Stimulated activated CD4-positive, alpha-beta T cell treated with anti-CD3 and anti-CD28 coated beads, TNF-alpha, amount 100 ng/mL, for 24 hours (primary cell): ENCODE data around the gene SEBOX.

Source experiments
- DNase-seq, 3 experiments: peaks; one replicate each; pipeline ENCODE4 v3.0.0-alpha.2; 2020; ENCODE audit warnings: low read depth in 3 of 3

SEBOX gene

DNA sequence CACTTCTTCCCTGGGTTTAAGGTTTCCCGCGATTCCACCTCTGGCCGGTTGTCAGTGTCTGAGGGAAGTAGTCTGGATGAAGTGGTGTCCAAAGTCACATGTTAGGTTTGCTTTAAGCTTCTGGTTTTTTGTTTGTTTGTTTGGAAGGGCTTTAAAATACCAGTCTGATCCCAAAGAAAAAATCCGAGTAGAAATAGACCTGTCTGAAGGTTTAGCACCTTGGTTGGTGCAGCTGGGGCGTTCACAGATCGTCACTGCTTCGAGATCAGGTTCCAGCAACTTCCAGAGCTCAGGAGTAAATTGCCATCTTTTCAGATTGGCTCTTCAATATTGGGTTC lies 45.4 kb downstream of the SEBOX start:
- no peak for DNase-seq

DNA sequence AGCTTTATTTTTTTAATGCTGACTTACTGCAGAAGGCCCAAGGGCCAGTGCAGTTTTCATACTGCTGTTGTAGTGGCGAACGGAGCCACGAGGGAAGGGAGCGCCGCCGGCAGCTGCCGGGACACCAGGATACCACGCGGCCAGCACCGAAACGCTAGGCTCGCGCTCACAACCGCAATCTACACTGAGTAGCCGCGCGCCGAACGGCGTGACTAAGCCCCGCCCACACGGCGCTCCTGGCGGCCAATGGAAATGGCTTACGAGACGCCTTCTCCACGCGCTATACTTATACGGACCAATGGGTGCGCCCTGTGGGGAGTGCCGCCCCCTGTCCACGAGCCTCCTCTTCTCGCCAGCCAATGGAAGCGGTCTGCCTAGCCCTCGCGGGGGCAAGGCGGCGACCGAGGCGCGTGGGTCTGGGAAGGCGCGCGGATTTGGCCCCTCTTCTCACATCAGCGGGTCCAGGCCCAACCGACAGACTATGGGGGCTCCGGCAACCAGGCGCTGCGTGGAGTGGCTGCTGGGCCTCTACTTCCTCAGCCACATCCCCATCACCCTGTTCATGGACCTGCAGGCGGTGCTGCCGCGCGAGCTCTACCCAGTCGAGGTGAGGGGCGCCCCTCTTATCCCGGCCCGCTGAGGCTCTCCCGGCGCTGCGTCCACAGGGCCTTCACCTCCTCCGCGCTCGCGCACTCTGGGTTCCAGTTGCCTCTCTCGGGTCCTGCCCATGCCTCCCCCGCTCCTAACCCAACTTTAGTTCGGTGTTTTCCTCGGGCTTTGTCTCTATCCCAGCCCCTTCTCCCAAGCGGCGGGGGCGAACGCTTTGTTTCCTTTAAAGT lies 46.0 kb downstream of the SEBOX start, which contains the start of gene TMEM97:
Gene TMEM97, plus strand, starts transcription at position 442 of the 839 bp plus-strand sequence. Its CDS starts 40 bp downstream, at position 482.
- peak; percentile 90 to 97 (median 94) for DNase-seq

DNA sequence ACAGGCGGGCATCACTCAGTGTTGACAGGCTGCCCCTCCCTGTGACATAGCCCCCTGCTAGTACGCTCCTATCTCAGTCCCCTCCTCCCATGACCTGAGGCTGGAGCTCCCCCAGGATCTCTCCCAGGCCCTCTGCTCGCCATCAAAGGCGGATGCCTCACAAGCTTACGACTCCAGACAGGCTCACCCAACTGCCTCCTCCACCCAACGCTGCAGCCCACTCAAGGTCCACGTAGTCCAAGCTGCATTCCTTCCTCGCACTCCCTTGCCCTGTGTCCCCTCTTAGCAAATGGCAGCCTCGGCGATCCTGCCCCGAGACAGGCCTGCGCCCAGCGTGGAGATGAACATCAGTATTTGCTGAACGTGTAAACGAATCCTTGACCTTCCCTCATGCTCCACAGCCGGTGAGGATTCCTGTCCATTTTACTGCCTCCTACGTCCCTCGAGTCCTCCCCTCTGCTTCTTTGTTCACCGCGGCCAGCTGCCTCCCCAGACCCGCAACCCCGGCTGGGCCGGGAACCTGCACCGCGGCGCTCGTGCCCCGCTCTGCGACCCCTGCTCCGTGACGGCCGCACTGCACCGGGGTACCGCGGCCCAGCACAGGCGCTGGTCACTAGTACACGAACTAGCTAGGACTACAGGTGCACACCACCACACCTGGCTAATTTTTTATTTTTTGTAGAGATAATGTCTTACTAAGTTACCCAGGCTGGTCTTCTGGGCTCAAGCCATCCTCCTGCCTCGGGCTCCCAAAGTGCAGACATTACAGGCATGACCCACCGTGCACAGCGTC lies 46.8 kb downstream of the SEBOX start:
- DNase-seq = peak in 1 of 3 experiments; percentile 6

DNA sequence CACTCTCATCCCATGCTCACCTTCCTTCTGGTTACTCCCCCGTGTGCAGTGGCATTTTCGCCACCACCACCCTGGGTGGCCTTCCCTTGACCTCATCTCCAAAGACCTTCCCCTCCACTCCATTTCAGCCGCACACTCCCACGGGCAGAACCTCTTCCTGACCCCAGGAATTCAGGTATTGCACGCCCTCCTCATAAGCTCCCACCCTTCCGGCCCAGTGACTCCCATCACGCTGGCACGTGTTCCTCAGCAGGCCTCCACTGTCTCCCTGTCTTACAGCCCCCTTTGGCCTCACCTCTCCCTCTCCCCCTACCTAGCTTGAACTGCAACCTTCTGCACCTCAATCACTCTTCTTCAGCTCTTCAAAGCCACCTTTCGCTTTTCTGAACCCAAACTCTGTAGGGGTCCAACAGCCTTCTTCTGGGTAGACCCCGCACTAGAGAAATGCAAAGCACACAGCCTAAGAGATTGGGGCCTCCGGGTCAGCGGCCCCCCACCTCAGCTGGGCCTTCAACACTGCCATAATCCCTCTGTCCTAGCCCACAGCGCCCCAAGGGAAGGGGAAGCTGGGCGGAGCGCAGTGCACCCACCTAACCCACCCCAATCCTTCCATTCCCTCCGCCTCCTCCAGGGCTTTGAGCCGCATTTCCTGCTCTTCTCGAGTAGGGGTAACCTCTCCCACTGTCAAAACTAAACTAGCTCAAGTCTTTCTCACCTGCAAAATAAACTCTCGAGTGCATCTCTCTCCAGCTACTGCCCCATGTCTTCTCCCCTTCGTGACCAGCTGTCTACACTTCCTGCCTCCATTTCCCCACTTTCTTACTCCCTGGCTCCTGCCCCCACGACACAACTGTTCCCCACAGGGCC lies 47.7 kb downstream of the SEBOX start:
- DNase-seq = no peak

DNA sequence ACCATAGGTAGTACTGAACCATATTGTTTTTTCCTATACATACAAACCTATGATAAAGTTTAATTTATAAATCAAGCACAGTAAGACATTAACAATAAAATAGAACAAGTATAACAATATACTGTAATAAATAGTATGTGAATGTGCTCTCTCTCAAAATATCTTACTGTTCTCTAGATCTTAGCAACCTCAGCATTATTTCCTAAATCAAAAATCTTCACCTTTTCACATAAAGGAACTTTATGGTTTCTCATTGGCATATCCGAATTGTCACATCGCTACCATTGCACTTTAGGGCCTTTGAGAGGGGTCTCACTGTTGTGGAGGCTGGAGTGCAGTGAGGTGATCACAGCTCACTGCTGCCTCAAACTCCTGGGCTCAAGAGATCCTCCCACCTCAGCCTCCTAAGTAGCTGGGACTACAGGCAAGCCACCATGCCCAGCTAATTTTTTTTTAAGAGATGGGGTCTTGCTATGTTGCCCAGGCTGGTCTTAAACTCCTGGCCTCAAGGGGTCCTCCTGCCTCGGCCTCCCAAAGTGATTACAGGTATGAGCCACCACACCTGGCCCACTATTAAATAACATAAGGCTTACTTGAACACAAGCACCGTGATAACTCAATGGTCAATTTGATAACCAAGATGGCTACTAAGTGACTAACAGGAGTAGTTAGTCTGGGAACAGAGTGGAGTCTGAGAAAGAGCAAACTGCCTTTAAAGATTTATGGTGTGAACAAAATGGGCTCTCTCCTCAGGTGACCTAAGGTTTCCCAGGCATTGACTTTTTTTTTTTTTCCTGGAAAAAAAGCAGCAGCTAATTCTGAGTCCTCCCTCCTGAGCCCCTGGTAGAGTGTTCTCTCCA lies 48.9 kb downstream of the SEBOX start:
- no peak for DNase-seq

DNA sequence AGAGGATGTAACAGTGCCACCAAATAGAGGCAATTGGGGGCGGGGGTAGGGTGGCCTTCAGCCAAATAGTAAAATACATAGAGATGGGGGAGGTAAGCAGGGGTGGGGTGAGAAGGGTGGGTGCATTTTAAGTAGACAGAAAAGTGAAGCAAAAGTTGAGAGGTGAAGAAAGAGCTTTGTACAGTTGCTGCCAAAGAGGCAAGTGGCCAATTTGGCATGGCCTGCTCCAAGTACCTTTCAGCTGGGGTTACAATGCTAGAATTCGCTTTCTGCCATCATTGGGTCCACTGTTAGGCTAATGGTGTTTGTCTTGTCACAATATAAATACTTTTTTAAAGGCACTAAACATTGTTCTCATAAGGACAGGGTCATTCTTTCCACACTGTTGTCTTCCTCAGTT lies 51.2 kb downstream of the SEBOX start:
- no peak for DNase-seq
